SK-N-SH (cell line): ENCODE results near the gene SLC24A3. TPM values are rescaled to one million over a fixed set of nuclear protein-coding genes. Genes with fewer than 3 reads are reported as not detected.

ENCODE experiments used
- CTCF ChIA-PET: fragments of 300-600, 350-600 bp; formaldehyde crosslinking; extraction: SDS; loops from one replicate; lab custom pipeline; 2021; lab: Yijun Ruan, JAX
- POLR2A ChIA-PET: fragments of 350-600 bp; sonication (Branson Sonifier 250); formaldehyde crosslinking; extraction: SDS; loops from one replicate; lab custom pipeline; 2020; ENCODE audit warnings: antibody characterized with exemption, inconsistent platforms; lab: Yijun Ruan, JAX
- DNase-seq: peaks from one replicate; pipeline ENCODE4 v3.0.0; 2012
- H2AFZ ChIP-seq: fragments of 200-600 bp; sonication (generic); 2 replicates; pipeline ENCODE4 v1.8.1; 2016; ENCODE audit warnings: antibody characterized with exemption, mild to moderate bottlenecking, low read depth
- H3F3A ChIP-seq: fragments of 200-600 bp; sonication (generic); replicated peaks from 2 replicates; pipeline ENCODE3; 2016; ENCODE audit warnings: antibody characterized with exemption, mild to moderate bottlenecking; ENCODE audit not compliant: insufficient read depth
- H3K27ac ChIP-seq, 2 experiments: fragments of 200-500 bp in 1 of 2; fragments of 200-600 bp in 1 of 2; sonication (Bioruptor generic) in 1 of 2; sonication (generic), shearing (Covaris generic) in 1 of 2; 2 replicates each; pipeline versions ENCODE4 v1.5.1 to v1.6.1; 2014 to 2016; ENCODE audit warnings: low read depth in 2 of 2, inconsistent platforms in 1 of 2, low read length in 1 of 2, mild to moderate bottlenecking in 1 of 2, mixed read lengths in 1 of 2
- H3K27me3 ChIP-seq: fragments of 200-600 bp; sonication (generic), shearing (Covaris generic); 2 replicates; pipeline ENCODE4 v1.6.1; 2016; ENCODE audit warnings: mixed run types; ENCODE audit not compliant: insufficient read depth
- H3K36me3 ChIP-seq, 2 experiments: fragments of 200-500 bp in 1 of 2; fragments of 200-600 bp in 1 of 2; sonication (Bioruptor generic) in 1 of 2; sonication (generic) in 1 of 2; replicated peaks in 1 of 2; 2 replicates each; pipeline versions ENCODE3 to v1.5.1; 2014 to 2016; ENCODE audit warnings: low read length in 1 of 2, mild to moderate bottlenecking in 1 of 2; ENCODE audit not compliant: insufficient read depth in 2 of 2, control insufficient read depth in 1 of 2
- H3K4me1 ChIP-seq, 2 experiments: fragments of 200-500 bp in 1 of 2; fragments of 200-600 bp in 1 of 2; sonication (Bioruptor generic) in 1 of 2; sonication (generic), shearing (Covaris generic) in 1 of 2; 2 replicates each; pipeline versions ENCODE4 v1.5.1 to v1.6.1; 2014 to 2016; ENCODE audit warnings: low read depth in 1 of 2, low read length in 1 of 2, mixed run types in 1 of 2; ENCODE audit not compliant: insufficient read depth in 2 of 2, control insufficient read depth in 1 of 2
- H3K4me2 ChIP-seq: fragments of 200-600 bp; sonication (generic), shearing (Covaris generic); 2 replicates; pipeline ENCODE4 v1.6.1; 2017; ENCODE audit warnings: mixed run types
- H3K4me3 ChIP-seq, 2 experiments: fragments of 200-500 bp in 1 of 2; fragments of 200-600 bp in 1 of 2; sonication (Bioruptor generic) in 1 of 2; sonication (generic), shearing (Covaris generic) in 1 of 2; 2 replicates each; pipeline versions ENCODE4 v1.5.1 to v1.8.1; 2014 to 2016; ENCODE audit warnings: low read depth in 2 of 2, inconsistent platforms in 1 of 2, low read length in 1 of 2, mild to moderate bottlenecking in 1 of 2, mixed read lengths in 1 of 2, moderate library complexity in 1 of 2
- H3K79me2 ChIP-seq: fragments of 200-600 bp; sonication (generic); 2 replicates; pipeline ENCODE4 v1.8.1; 2017; ENCODE audit warnings: mild to moderate bottlenecking; ENCODE audit not compliant: insufficient read depth
- H3K9ac ChIP-seq: fragments of 200-600 bp; sonication (generic); 2 replicates; pipeline ENCODE4 v1.6.1; 2017; ENCODE audit warnings: mixed run types
- H3K9me2 ChIP-seq: fragments of 200-600 bp; sonication (generic); 2 replicates; pipeline ENCODE4 v1.6.1; 2017; ENCODE audit warnings: mixed run types
- H3K9me3 ChIP-seq: fragments of 200-600 bp; sonication (generic); 2 replicates; pipeline ENCODE4 v1.6.1; 2017; ENCODE audit warnings: mixed run types, mild to moderate bottlenecking, moderate library complexity
- H4K20me1 ChIP-seq: fragments of 200-600 bp; sonication (generic); 2 replicates; pipeline ENCODE4 v1.6.1; 2017; ENCODE audit warnings: mild to moderate bottlenecking, mixed run types; ENCODE audit not compliant: insufficient read depth
- CHD2 ChIP-seq: fragments of 150-350 bp; IDR thresholded peaks from 2 replicates; pipeline ENCODE4 v1.6.1; 2018; ENCODE audit warnings: low read length; ENCODE audit not compliant: partially characterized antibody
- EP300 ChIP-seq, 2 experiments: IDR thresholded peaks; 2 replicates each; pipeline versions ENCODE4 v1.4.0 to v1.6.1; 2012; ENCODE audit warnings: borderline replicate concordance in 1 of 2, low read depth in 1 of 2, low read length in 1 of 2
- FOSL2 ChIP-seq: IDR thresholded peaks from 2 replicates; pipeline ENCODE4 v1.4.0; 2012; ENCODE audit warnings: low read depth, mild to moderate bottlenecking, moderate library complexity, borderline replicate concordance
- FOXJ3 ChIP-seq: sonication (generic); formaldehyde crosslinking; IDR thresholded peaks from 2 replicates; pipeline ENCODE4 v1.5.1; 2020; ENCODE audit warnings: mild to moderate bottlenecking, missing genetic modification reagents
- FOXM1 ChIP-seq: IDR thresholded peaks from 2 replicates; pipeline ENCODE4 v1.4.0; 2012; ENCODE audit warnings: low read depth, mild to moderate bottlenecking
- JUND ChIP-seq: IDR thresholded peaks from 2 replicates; pipeline ENCODE4 v1.4.0; 2012
- POLR2AphosphoS5 ChIP-seq: IDR thresholded peaks from 2 replicates; pipeline ENCODE4 v1.6.1; 2012; ENCODE audit warnings: low read depth, low read length
- RAD21 ChIP-seq: IDR thresholded peaks from 2 replicates; pipeline ENCODE4 v1.6.1; 2012; ENCODE audit warnings: mild to moderate bottlenecking, low read length
- RFX5 ChIP-seq: IDR thresholded peaks from 2 replicates; pipeline ENCODE4 v1.6.1; 2012; ENCODE audit warnings: mild to moderate bottlenecking, improper control_type of control experiment, low read length
- RXRA ChIP-seq: IDR thresholded peaks from 2 replicates; pipeline ENCODE4 v1.4.0; 2012; ENCODE audit warnings: low read depth, mild to moderate bottlenecking, borderline replicate concordance
- SIN3A ChIP-seq: IDR thresholded peaks from 2 replicates; pipeline ENCODE4 v1.6.1; 2012; ENCODE audit warnings: low read depth, mild to moderate bottlenecking, low read length, moderate library complexity, borderline replicate concordance
- SMC3 ChIP-seq: IDR thresholded peaks from 2 replicates; pipeline ENCODE4 v1.6.1; 2012; ENCODE audit warnings: low read depth, low read length, improper control_type of control experiment
- TCF12 ChIP-seq: IDR thresholded peaks from 2 replicates; pipeline ENCODE4 v1.4.0; 2012
- TEAD4 ChIP-seq: IDR thresholded peaks from 2 replicates; pipeline ENCODE4 v1.4.0; 2012; ENCODE audit warnings: mild to moderate bottlenecking, borderline replicate concordance; ENCODE audit not compliant: insufficient read depth
- YY1 ChIP-seq: IDR thresholded peaks from 2 replicates; pipeline ENCODE4 v1.4.0; 2012; ENCODE audit warnings: low read depth, mild to moderate bottlenecking
- WGBS: methylation state at CpG from one replicate; pipeline ENCODE4 v1.1.6; 2017; ENCODE audit warnings: low lambda C conversion rate; 5-methylcytosine and 5-hydroxymethylcytosine counted together
- polyA plus RNA-seq, 3 experiments: library from polyadenylated mRNA; depleted of rRNA; stranded (reverse); fragments of >200 nt; gene quantifications; 2 replicates each; pipeline ENCODE4 v1.2.3, GENCODE V29; 2012
- TF ChIP-seq, protein P1 (sequence below): IDR thresholded peaks from 2 replicates; pipeline ENCODE4; 2012
- TF ChIP-seq, protein P2 (sequence below): IDR thresholded peaks from 2 replicates; pipeline ENCODE4 v1.6.1; 2012; ENCODE audit warnings: mild to moderate bottlenecking, low read depth, low read length, moderate library complexity
- TF ChIP-seq, protein P3 (sequence below): fragments of 200-600 bp; sonication (generic); IDR thresholded peaks from 2 replicates; pipeline ENCODE4 v1.6.1; 2017; ENCODE audit warnings: antibody characterized with exemption, mild to moderate bottlenecking, moderate library complexity
- TF ChIP-seq, protein P4 (sequence below): IDR thresholded peaks from 2 replicates; pipeline ENCODE4 v1.4.0; 2012; ENCODE audit warnings: low read depth, borderline replicate concordance

SLC24A3 gene
- polyA plus RNA-seq, 1 of the 3 experiments (the other 2 are of a cell fraction): not detected

DNA sequence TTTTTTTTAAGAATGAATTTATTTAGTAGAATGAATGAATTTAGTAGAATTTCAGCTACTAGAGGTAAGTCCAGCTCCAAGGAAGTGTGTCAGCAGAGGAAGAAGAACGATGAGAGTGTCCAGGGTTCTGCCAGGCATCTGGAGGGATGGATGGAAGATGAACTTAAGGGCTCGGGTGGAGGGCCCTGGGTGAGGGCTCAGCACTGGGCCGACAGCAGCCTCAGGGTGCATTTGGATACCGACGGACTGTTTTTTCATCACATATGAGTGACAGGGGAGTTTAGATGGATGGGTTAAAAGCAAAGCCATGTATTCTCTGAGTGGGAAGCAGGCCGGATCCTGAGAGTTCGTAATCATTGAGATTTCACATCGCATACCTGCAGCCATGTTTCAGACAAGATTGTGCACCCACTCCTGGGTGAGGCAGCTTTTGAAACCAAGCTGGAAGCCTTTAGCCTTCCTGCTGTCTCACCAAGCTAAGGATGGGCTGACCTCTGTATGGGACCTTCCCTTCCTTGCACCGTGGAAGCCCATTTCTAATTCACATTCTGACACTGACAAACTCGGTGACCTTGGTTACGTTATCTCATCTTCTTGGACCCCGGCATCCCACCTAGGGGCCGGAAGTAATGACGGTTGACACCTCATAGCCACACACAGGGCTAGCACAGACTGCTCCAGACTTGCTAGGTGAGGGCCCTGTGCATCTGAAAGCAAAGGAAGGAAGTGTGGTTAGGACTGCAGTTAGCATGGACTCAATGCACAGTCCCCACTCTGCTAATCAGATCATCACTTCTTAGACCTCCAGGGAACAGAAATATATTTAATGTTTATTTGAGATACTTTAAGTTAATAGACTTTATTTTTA is 228.5 kb downstream of the SLC24A3 start:
- Histone ChIP-seq H3K79me2 (no peaks in the 10 kb centered on the region), H3K9me3 (no peaks in the 10 kb centered on the region), H2AFZ (no peak overlapping the region), H3K4me3 (no peak overlapping the region), H3K27me3 (peaks cover 5% of the 10 kb centered on the region; the same call in 1 of the 2 replicates), H3F3A (no peaks in the 10 kb centered on the region), H3K9ac (no peak overlapping the region), H3K4me2 (no peak overlapping the region), H3K36me3 (no peaks in the 10 kb centered on the region), H4K20me1 (no peaks in the 10 kb centered on the region), H3K4me1 (no peaks in the 10 kb centered on the region), H3K27ac (no peak overlapping the region), H3K9me2 (no peaks in the 10 kb centered on the region)
- no peak for TF ChIP-seq POLR2AphosphoS5
- no peak for TF ChIP-seq FOXM1
- TF ChIP-seq SIN3A: no peak
- TF ChIP-seq FOXJ3 (CRISPR knock-in tag): no peak
- TF ChIP-seq JUND: no peak
- TF ChIP-seq, protein P1, sequence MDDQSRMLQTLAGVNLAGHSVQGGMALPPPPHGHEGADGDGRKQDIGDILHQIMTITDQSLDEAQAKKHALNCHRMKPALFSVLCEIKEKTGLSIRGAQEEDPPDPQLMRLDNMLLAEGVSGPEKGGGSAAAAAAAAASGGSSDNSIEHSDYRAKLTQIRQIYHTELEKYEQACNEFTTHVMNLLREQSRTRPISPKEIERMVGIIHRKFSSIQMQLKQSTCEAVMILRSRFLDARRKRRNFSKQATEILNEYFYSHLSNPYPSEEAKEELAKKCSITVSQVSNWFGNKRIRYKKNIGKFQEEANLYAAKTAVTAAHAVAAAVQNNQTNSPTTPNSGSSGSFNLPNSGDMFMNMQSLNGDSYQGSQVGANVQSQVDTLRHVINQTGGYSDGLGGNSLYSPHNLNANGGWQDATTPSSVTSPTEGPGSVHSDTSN: no peak
- TF ChIP-seq SMC3: no peak
- no peak for TF ChIP-seq FOSL2
- TF ChIP-seq EP300 (IDR thresholded peaks at IDR 0.05; ENCODE audit: borderline replicate concordance in 1 of 2, low read depth in 1 of 2, low read length in 1 of 2): no peak
- no peak for TF ChIP-seq RAD21
- TF ChIP-seq TEAD4: no peak
- DNase-seq: no peak
- ChIA-PET CTCF (no interaction called here), POLR2A (no interaction called here)
- WGBS: 12% methylated on average over 14 of the region's 14 CpGs

- ChIA-PET POLR2A (no interaction called here), CTCF (no interaction called here)
- DNase-seq: no peak
- WGBS: 6% methylated on average over 4 of the region's 4 CpGs
- H3K9me2 ChIP-seq: no peaks in the 10 kb centered on the region
- H2AFZ ChIP-seq: no peak overlapping the region
- H3K4me1 ChIP-seq: no peaks in the 10 kb centered on the region
- H3K27me3 ChIP-seq: peaks cover 13% of the 10 kb centered on the region; the same call in 1 of the 2 replicates
- no peaks in the 10 kb centered on the region for H3K9me3 ChIP-seq
- no peak overlapping the region for H3K4me2 ChIP-seq
- no peaks in the 10 kb centered on the region for H3F3A ChIP-seq
- no peaks in the 10 kb centered on the region for H3K79me2 ChIP-seq
- H3K9ac ChIP-seq: no peak overlapping the region
- no peaks in the 10 kb centered on the region for H4K20me1 ChIP-seq
- no peaks in the 10 kb centered on the region for H3K36me3 ChIP-seq
- no peak overlapping the region for H3K27ac ChIP-seq
- H3K4me3 ChIP-seq: no peak overlapping the region
- TF ChIP-seq RXRA (no peak), FOXJ3 (CRISPR knock-in tag) (no peak), RAD21 (no peak), TCF12 (no peak), JUND (no peak), RFX5 (no peak), FOSL2 (no peak), YY1 (no peak), CHD2 (no peak)
- TF ChIP-seq, protein P2, sequence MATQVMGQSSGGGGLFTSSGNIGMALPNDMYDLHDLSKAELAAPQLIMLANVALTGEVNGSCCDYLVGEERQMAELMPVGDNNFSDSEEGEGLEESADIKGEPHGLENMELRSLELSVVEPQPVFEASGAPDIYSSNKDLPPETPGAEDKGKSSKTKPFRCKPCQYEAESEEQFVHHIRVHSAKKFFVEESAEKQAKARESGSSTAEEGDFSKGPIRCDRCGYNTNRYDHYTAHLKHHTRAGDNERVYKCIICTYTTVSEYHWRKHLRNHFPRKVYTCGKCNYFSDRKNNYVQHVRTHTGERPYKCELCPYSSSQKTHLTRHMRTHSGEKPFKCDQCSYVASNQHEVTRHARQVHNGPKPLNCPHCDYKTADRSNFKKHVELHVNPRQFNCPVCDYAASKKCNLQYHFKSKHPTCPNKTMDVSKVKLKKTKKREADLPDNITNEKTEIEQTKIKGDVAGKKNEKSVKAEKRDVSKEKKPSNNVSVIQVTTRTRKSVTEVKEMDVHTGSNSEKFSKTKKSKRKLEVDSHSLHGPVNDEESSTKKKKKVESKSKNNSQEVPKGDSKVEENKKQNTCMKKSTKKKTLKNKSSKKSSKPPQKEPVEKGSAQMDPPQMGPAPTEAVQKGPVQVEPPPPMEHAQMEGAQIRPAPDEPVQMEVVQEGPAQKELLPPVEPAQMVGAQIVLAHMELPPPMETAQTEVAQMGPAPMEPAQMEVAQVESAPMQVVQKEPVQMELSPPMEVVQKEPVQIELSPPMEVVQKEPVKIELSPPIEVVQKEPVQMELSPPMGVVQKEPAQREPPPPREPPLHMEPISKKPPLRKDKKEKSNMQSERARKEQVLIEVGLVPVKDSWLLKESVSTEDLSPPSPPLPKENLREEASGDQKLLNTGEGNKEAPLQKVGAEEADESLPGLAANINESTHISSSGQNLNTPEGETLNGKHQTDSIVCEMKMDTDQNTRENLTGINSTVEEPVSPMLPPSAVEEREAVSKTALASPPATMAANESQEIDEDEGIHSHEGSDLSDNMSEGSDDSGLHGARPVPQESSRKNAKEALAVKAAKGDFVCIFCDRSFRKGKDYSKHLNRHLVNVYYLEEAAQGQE: no peak
- TF ChIP-seq, protein P3, sequence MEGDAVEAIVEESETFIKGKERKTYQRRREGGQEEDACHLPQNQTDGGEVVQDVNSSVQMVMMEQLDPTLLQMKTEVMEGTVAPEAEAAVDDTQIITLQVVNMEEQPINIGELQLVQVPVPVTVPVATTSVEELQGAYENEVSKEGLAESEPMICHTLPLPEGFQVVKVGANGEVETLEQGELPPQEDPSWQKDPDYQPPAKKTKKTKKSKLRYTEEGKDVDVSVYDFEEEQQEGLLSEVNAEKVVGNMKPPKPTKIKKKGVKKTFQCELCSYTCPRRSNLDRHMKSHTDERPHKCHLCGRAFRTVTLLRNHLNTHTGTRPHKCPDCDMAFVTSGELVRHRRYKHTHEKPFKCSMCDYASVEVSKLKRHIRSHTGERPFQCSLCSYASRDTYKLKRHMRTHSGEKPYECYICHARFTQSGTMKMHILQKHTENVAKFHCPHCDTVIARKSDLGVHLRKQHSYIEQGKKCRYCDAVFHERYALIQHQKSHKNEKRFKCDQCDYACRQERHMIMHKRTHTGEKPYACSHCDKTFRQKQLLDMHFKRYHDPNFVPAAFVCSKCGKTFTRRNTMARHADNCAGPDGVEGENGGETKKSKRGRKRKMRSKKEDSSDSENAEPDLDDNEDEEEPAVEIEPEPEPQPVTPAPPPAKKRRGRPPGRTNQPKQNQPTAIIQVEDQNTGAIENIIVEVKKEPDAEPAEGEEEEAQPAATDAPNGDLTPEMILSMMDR: no peak
- TF ChIP-seq, protein P4, sequence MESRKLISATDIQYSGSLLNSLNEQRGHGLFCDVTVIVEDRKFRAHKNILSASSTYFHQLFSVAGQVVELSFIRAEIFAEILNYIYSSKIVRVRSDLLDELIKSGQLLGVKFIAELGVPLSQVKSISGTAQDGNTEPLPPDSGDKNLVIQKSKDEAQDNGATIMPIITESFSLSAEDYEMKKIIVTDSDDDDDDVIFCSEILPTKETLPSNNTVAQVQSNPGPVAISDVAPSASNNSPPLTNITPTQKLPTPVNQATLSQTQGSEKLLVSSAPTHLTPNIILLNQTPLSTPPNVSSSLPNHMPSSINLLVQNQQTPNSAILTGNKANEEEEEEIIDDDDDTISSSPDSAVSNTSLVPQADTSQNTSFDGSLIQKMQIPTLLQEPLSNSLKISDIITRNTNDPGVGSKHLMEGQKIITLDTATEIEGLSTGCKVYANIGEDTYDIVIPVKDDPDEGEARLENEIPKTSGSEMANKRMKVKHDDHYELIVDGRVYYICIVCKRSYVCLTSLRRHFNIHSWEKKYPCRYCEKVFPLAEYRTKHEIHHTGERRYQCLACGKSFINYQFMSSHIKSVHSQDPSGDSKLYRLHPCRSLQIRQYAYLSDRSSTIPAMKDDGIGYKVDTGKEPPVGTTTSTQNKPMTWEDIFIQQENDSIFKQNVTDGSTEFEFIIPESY: no peak
Measured at GRCh38 chr20:19446246-19446645, 233.8 kb downstream of the SLC24A3 start.
